K562 (cell line): Measurements from ENCODE around the gene CDH16. TPM values are rescaled to one million over a fixed set of nuclear protein-coding genes. Genes with fewer than 3 reads are reported as not detected.
A peak's percentile ranks its signal among the peaks of the same experiment; 100 is the strongest.

Source experiments
- ATAC-seq: fragments of 200-7000 bp; cut with Tn5 transposase; 3 replicates; pipeline ENCODE4 v1.9.1; 2020; ENCODE audit warnings: moderate library complexity
- BruUV-seq: library from RNA; stranded (reverse); fragments of 400-500 nt; replicated peaks from 2 replicates; lab custom pipeline; 2021; lab: Mats Ljungman, UMichigan
- CTCF ChIA-PET: fragments of 300-600 bp; formaldehyde crosslinking; extraction: SDS; loops from one replicate; lab custom pipeline; 2021; ENCODE audit warnings: low intra/inter-chr PET ratio; lab: Yijun Ruan, JAX
- POLR2A ChIA-PET: fragments of 300-600, 350-650 bp; sonication (Branson Sonifier 250); formaldehyde crosslinking; extraction: SDS; loops from one replicate; lab custom pipeline; 2021; ENCODE audit warnings: antibody characterized with exemption, inconsistent platforms; lab: Yijun Ruan, JAX
- DNase-seq, 4 experiments: peaks; one replicate each; pipeline versions ENCODE4 v3.0.0 to v3.0.0-alpha.2; 2011 to 2018; ENCODE audit warnings: low spot score in 3 of 4, mixed read lengths in 3 of 4; ENCODE audit errors: extremely low read depth in 1 of 4
- FAIRE-seq: peaks from 2 replicates; lab custom pipeline; 2011; peaks lifted over from hg19 to GRCh38; lab: Jason Lieb, UNC
- H2AFZ ChIP-seq: 2 replicates; pipeline ENCODE4 v1.6.0; 2011; ENCODE audit warnings: low read depth, low read length, control low read depth, inconsistent platforms
- H3K27ac ChIP-seq: fragments of 200-600 bp; 3 replicates; pipeline ENCODE4 v1.8.0; 2011; ENCODE audit warnings: low read depth, mild to moderate bottlenecking, control low read depth, inconsistent platforms, low read length, moderate library complexity, mixed read lengths; ENCODE audit errors: extremely low read depth
- H3K27me3 ChIP-seq, 2 experiments: fragments of 300-600 bp in 1 of 2; 2 replicates in 1 of 2; 3 replicates in 1 of 2; pipeline versions ENCODE4 v1.6.0 to v1.8.0; 2011; ENCODE audit warnings: inconsistent platforms in 2 of 2, low read length in 2 of 2, mild to moderate bottlenecking in 1 of 2, mixed read lengths in 1 of 2, moderate library complexity in 1 of 2; ENCODE audit not compliant: control insufficient read depth in 2 of 2, insufficient read depth in 2 of 2
- H3K36me3 ChIP-seq: fragments of 300-600 bp; 3 replicates; pipeline ENCODE4 v1.8.0; 2011; ENCODE audit warnings: mild to moderate bottlenecking, low read length, inconsistent platforms; ENCODE audit not compliant: control insufficient read depth, insufficient read depth
- H3K4me1 ChIP-seq, 2 experiments: fragments of 200-600 bp in 1 of 2; replicated peaks in 1 of 2; 2 replicates in 1 of 2; 3 replicates in 1 of 2; pipeline versions ENCODE4 v1.5.1 to v1.8.0; 2011; ENCODE audit warnings: inconsistent platforms in 2 of 2, low read length in 2 of 2, mild to moderate bottlenecking in 1 of 2, mixed read lengths in 1 of 2, moderate library complexity in 1 of 2; ENCODE audit not compliant: control insufficient read depth in 2 of 2, insufficient read depth in 2 of 2
- H3K4me2 ChIP-seq: 2 replicates; pipeline ENCODE4 v1.6.1; 2011; ENCODE audit warnings: low read length, control low read depth, inconsistent platforms, mixed read lengths; ENCODE audit not compliant: insufficient read depth
- H3K4me3 ChIP-seq: fragments of 200-600 bp; sonication (generic), shearing (Covaris generic); 2 replicates; pipeline ENCODE4 v1.5.1; 2016; ENCODE audit warnings: control low read depth, inconsistent platforms
- H3K79me2 ChIP-seq: fragments of 200-600 bp; 3 replicates; pipeline ENCODE4 v1.8.0; 2011; ENCODE audit warnings: low read length, inconsistent platforms; ENCODE audit not compliant: control insufficient read depth, insufficient read depth
- H3K9ac ChIP-seq, 2 experiments: 2 replicates each; pipeline versions ENCODE4 v1.6.0 to v1.6.1; 2011; ENCODE audit warnings: low read depth in 2 of 2, low read length in 2 of 2, control low read depth in 1 of 2, inconsistent platforms in 1 of 2, mild to moderate bottlenecking in 1 of 2, mixed read lengths in 1 of 2; ENCODE audit not compliant: insufficient read depth in 1 of 2
- H3K9me1 ChIP-seq: one replicate; pipeline ENCODE4 v1.6.0; 2011; ENCODE audit warnings: inconsistent platforms, mild to moderate bottlenecking, low read length, moderate library complexity; ENCODE audit not compliant: control insufficient read depth, insufficient read depth
- H3K9me3 ChIP-seq: replicated peaks from 2 replicates; pipeline ENCODE4 v1.5.1; 2011; ENCODE audit warnings: low read depth, low read length, inconsistent platforms; ENCODE audit not compliant: control insufficient read depth, insufficient read depth
- H4K20me1 ChIP-seq: replicated peaks from 2 replicates; pipeline ENCODE4 v1.6.1; 2011; ENCODE audit warnings: low read length, inconsistent platforms, mixed read lengths; ENCODE audit not compliant: control insufficient read depth, insufficient read depth
- ATF7 ChIP-seq: fragments of 450-650 bp; IDR thresholded peaks from 2 replicates; pipeline ENCODE4 v1.7.1; 2014; ENCODE audit warnings: mild to moderate bottlenecking, moderate library complexity
- COPS2 ChIP-seq: fragments of 450-650 bp; conservative IDR thresholded peaks from 2 replicates; pipeline ENCODE4 v1.6.1; 2016; ENCODE audit warnings: mild to moderate bottlenecking, moderate library complexity
- HINFP ChIP-seq: fragments of 450-650 bp; conservative IDR thresholded peaks from 2 replicates; pipeline ENCODE4 v1.6.1; 2016; ENCODE audit warnings: missing genetic modification characterization, low read depth, mild to moderate bottlenecking, control low read depth, missing compliant biosample characterization
- IRF1 ChIP-seq: sonication (generic); formaldehyde crosslinking; IDR thresholded peaks from 2 replicates; pipeline ENCODE4 v1.8.0; 2022; ENCODE audit warnings: missing genetic modification reagents, mild to moderate bottlenecking, borderline replicate concordance
- KAT7 ChIP-seq: sonication (generic); formaldehyde crosslinking; IDR thresholded peaks from 2 replicates; pipeline ENCODE4 v1.8.0; 2022; ENCODE audit warnings: missing genetic modification reagents, mild to moderate bottlenecking, borderline replicate concordance
- KHSRP ChIP-seq: fragments of 450-650 bp; IDR thresholded peaks from 2 replicates; pipeline ENCODE4 v1.6.1; 2017
- KLF16 ChIP-seq: IDR thresholded peaks from 2 replicates; pipeline ENCODE4 v1.6.1; 2016; ENCODE audit warnings: antibody characterized with exemption
- NCOR1 ChIP-seq: fragments of 450-650 bp; IDR thresholded peaks from 2 replicates; pipeline ENCODE4 v1.6.1; 2016; ENCODE audit warnings: mild to moderate bottlenecking, moderate library complexity
- POLR2G ChIP-seq: fragments of 200-400 bp; formaldehyde crosslinking; IDR thresholded peaks from 2 replicates; pipeline ENCODE4 v1.6.1; 2017; ENCODE audit warnings: low read depth, mild to moderate bottlenecking, antibody characterized with exemption, low read length, moderate library complexity
- RBFOX2 ChIP-seq: fragments of 200-400 bp; formaldehyde crosslinking; IDR thresholded peaks from 2 replicates; pipeline ENCODE4 v1.6.1; 2017; ENCODE audit warnings: low read depth, mild to moderate bottlenecking, low read length, moderate library complexity
- THRB ChIP-seq: fragments of 450-650 bp; formaldehyde crosslinking; conservative IDR thresholded peaks from 2 replicates; pipeline ENCODE4 v1.4.0; 2022; ENCODE audit warnings: mild to moderate bottlenecking, missing genetic modification characterization
- TRIM25 ChIP-seq: fragments of 450-650 bp; IDR thresholded peaks from 2 replicates; pipeline ENCODE4 v1.7.0; 2016; ENCODE audit warnings: borderline replicate concordance
- TSC22D4 ChIP-seq: fragments of 450-650 bp; IDR thresholded peaks from 2 replicates; pipeline ENCODE4 v1.6.1; 2016; ENCODE audit warnings: missing genetic modification characterization, missing biosample characterization, control low read depth
- ZNF280A ChIP-seq: fragments of 450-650 bp; IDR thresholded peaks from 2 replicates; pipeline ENCODE4 v1.6.1; 2018; ENCODE audit warnings: mild to moderate bottlenecking, low read depth; ENCODE audit not compliant: partially characterized antibody
- WGBS: fragments of 100-300 bp; shearing (Covaris generic); methylation state at CpG from one replicate; pipeline ENCODE4 v1.1.6; 2016; ENCODE audit warnings: low coverage, mixed read lengths; ENCODE audit not compliant: insufficient coverage; ENCODE audit errors: missing lambda C conversion rate; 5-methylcytosine and 5-hydroxymethylcytosine counted together
- in situ Hi-C: fragments of 300-500 bp; cut with MboI; formaldehyde crosslinking; loops from 4 replicates; pipeline ENCODE4 v1.15.0; 2018; ENCODE audit warnings: inconsistent platforms, mixed read lengths
- intact Hi-C: fragments of 100-400 bp; cut with micrococcal nuclease; formaldehyde crosslinking; loops from 2 replicates; pipeline ENCODE4 v1.14.2; 2022
- polyA plus RNA-seq, 8 experiments: library from polyadenylated mRNA; depleted of rRNA in 4 of 8; stranded (reverse) in 5 of 8; unstranded in 3 of 8; fragments of >200 nt; fragmentation: Nextera tagmentation in 2 of 8; fragmentation: Illumina TruSeq in 1 of 8; extraction: Ambion mirVana in 2 of 8; extraction: Trizol in 1 of 8; gene quantifications; 2 replicates each; pipeline versions ENCODE4 v1.2.1 to v1.2.3, GENCODE V29; 2011 to 2014; ENCODE audit warnings: inconsistent platforms in 1 of 8, missing spikeins in 1 of 8
- total RNA-seq, 7 experiments: library from RNA; depleted of rRNA in 6 of 7; stranded (reverse); fragments of >200 nt in 6 of 7; fragmentation: Illumina TruSeq in 2 of 7; extraction: Trizol in 2 of 7; gene quantifications; 2 replicates each; pipeline versions ENCODE4 v1.2.1 to v1.2.3, GENCODE V29; 2011 to 2021; ENCODE audit warnings: low replicate concordance in 1 of 7

The CDH16 gene
- total and polyA plus RNA-seq, 9 of the 15 experiments (the other 6 are each of a cell fraction or from before 2014, with no cell fraction given): not detected

- H3K9ac ChIP-seq: no peak overlapping the region
- H3K27ac ChIP-seq: no peak overlapping the region
- no peaks in the 10 kb centered on the region for H3K9me1 ChIP-seq
- no peak for FAIRE-seq
- H3K4me3 ChIP-seq: no peak overlapping the region
- H2AFZ ChIP-seq: peak overlapping the region; percentile 42; the same call in 1 of the 2 replicates
- peaks cover 7 to 11% of the 10 kb centered on the region in 2 experiments; a peak in 2 of 5 replicates for H3K4me1 ChIP-seq
- no peaks in the 10 kb centered on the region for H4K20me1 ChIP-seq
- in situ Hi-C loops: loop anchor here (25.0 kb wide), 2 partner anchors 211 to 461 kb away; partner anchors contain the start of genes B3GNT9, FBXL8, HSF4 and NOL3
- intact Hi-C loops: loop anchor here (5.0 to 10.0 kb wide), 4 partner anchors 66 to 514 kb away; partner anchors contain the start of genes FHOD1, MATCAP1 and SLC9A5
- ATAC-seq: no peak
- H3K79me2 ChIP-seq: no peaks in the 10 kb centered on the region
- peaks cover 2% of the 10 kb centered on the region for H3K9me3 ChIP-seq
- peak in 1 of 4 experiments; percentile 4 for DNase-seq
- no peaks in the 10 kb centered on the region for H3K36me3 ChIP-seq
- no peak overlapping the region for H3K4me2 ChIP-seq
- CTCF ChIA-PET: interaction anchor here (0.7 to 0.8 kb wide), 2 partner anchors 153 to 204 kb away, joined by 3 read pairs; no protein-coding TSS in a partner anchor
- BruUV-seq: no TSS peak
- POLR2A ChIA-PET: no interaction called here
- no peaks in the 10 kb centered on the region for H3K27me3 ChIP-seq
- 43% methylated on average over 4 of the region's 4 CpGs for WGBS
- TF ChIP-seq KLF16 (no peak), POLR2G (no peak), RBFOX2 (no peak), NCOR1 (no peak), HINFP (no peak), COPS2 (no peak), IRF1 (no peak), TRIM25 (no peak), TSC22D4 (tag) (no peak), KAT7 (CRISPR knock-in tag) (no peak), ZNF280A (peak; percentile 64), ATF7 (no peak), KHSRP (no peak), THRB (no peak)
Observed at GRCh38 chr16:66950971-66951790, 32.5 kb upstream of the CDH16 start.
